ENCODE data around the gene CLASRP.

DNA sequence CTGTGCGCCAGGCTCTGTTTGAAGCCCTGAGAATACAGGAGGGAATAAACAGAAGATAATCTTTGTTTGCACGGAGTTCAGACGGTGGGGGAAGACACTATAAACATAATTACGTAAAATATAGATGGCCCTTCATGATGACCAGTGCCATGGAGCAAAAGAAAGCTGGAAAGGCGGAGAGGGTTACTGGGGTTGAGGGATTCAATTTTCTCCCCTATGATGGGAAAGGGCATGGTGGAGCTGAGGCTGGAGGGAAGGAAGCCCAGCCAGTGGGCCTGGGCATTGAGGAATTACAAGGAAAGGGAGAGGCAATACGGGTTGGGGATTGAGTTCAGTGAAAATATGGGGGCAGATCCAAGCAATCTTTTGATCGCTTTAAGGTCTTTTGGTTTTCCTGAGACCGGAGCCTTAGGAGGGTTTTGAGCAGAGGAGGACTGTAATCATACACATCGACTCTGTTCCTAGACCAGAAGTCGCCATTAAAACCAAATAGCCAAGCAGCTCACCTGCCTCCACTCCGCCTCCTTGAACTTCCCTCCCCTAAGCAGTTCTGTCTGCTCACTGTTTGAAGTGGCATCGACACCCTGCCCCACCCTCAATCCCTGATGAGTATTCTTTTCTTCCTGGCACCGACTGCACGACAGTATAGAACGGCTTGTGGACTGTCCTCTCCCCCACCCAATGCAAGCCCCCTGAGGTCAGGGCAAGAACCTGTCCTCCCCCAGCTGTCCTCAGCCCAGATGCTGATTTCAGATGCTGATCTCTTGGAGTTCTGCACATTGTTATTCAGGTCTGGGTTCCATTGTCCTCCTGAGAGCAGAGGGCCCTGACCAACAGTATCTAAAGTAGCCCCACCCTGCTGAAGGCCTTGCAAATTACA, 38.2 kb downstream of the CLASRP start:
- TF ChIP-seq, protein P1, sequence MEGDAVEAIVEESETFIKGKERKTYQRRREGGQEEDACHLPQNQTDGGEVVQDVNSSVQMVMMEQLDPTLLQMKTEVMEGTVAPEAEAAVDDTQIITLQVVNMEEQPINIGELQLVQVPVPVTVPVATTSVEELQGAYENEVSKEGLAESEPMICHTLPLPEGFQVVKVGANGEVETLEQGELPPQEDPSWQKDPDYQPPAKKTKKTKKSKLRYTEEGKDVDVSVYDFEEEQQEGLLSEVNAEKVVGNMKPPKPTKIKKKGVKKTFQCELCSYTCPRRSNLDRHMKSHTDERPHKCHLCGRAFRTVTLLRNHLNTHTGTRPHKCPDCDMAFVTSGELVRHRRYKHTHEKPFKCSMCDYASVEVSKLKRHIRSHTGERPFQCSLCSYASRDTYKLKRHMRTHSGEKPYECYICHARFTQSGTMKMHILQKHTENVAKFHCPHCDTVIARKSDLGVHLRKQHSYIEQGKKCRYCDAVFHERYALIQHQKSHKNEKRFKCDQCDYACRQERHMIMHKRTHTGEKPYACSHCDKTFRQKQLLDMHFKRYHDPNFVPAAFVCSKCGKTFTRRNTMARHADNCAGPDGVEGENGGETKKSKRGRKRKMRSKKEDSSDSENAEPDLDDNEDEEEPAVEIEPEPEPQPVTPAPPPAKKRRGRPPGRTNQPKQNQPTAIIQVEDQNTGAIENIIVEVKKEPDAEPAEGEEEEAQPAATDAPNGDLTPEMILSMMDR (IDR thresholded peaks at IDR 0.05 in 4 of 5, conservative IDR thresholded peaks at IDR 0.05 in 1 of 5) = no peak
- no peak for TF ChIP-seq POLR2A (IDR thresholded peaks at IDR 0.05)

All from gastrocnemius medialis (tissue), 4 donors.